H1 (cell line): Measurements from ENCODE around the gene MTARC1. TPM values are rescaled to one million over a fixed set of nuclear protein-coding genes. Genes with fewer than 3 reads are reported as not detected.

Experiments
- ASH2L ChIP-seq: fragments of 200-600, 300-600 bp; sonication (generic); IDR thresholded peaks from one replicate; pipeline ENCODE4 v1.7.1; 2017; ENCODE audit warnings: low read length
- CEBPB ChIP-seq: IDR thresholded peaks from 2 replicates; pipeline ENCODE4 v1.6.1; 2012; ENCODE audit warnings: low read depth, low read length
- CREB1 ChIP-seq: IDR thresholded peaks from 2 replicates; pipeline ENCODE4 v1.6.1; 2012; ENCODE audit warnings: inconsistent platforms
- EGR1 ChIP-seq: IDR thresholded peaks from 2 replicates; pipeline ENCODE4 v1.6.1; 2011; ENCODE audit warnings: low read depth, low read length, borderline replicate concordance
- FOSL1 ChIP-seq: IDR thresholded peaks from 2 replicates; pipeline ENCODE4 v1.6.1; 2011; ENCODE audit warnings: mild to moderate bottlenecking, low read depth, low read length, moderate library complexity; ENCODE audit not compliant: insufficient read depth
- HDAC6 ChIP-seq: IDR thresholded peaks from one replicate; pipeline ENCODE4 v1.7.1; 2012; ENCODE audit warnings: low read depth, mild to moderate bottlenecking, inconsistent platforms, low read length, moderate library complexity
- JUND ChIP-seq: IDR thresholded peaks from 2 replicates; pipeline ENCODE4 v1.6.1; 2011; ENCODE audit warnings: mild to moderate bottlenecking, improper control_type of control experiment, low read length
- KDM5A ChIP-seq: fragments of 200-600 bp; IDR thresholded peaks from 2 replicates; pipeline ENCODE4 v1.7.1; 2012; ENCODE audit warnings: mild to moderate bottlenecking, low read length, inconsistent platforms, mixed read lengths
- NRF1 ChIP-seq: IDR thresholded peaks from 2 replicates; pipeline ENCODE4 v1.6.1; 2011; ENCODE audit warnings: mild to moderate bottlenecking, low read depth, low read length, improper control_type of control experiment
- PHF8 ChIP-seq: fragments of 200-600 bp; sonication (generic); conservative IDR thresholded peaks from 2 replicates; pipeline ENCODE4 v1.7.1; 2012; ENCODE audit warnings: low read depth, mild to moderate bottlenecking, inconsistent platforms, low read length, moderate library complexity
- POLR2A ChIP-seq, 2 experiments: IDR thresholded peaks; 1 replicate in 1 of 2; 2 replicates in 1 of 2; pipeline ENCODE4 v1.6.1; 2011; ENCODE audit warnings: low read depth in 2 of 2, low read length in 2 of 2, mild to moderate bottlenecking in 2 of 2; ENCODE audit errors: control extremely low read depth in 1 of 2
- POLR2AphosphoS5 ChIP-seq: IDR thresholded peaks from 2 replicates; pipeline ENCODE4 v1.6.1; 2011; ENCODE audit warnings: low read depth, low read length
- POU5F1 ChIP-seq: IDR thresholded peaks from 2 replicates; pipeline ENCODE4 v1.6.1; 2011; ENCODE audit warnings: low read depth, mild to moderate bottlenecking, low read length, moderate library complexity
- RAD21 ChIP-seq, 2 experiments: IDR thresholded peaks in 1 of 2; conservative IDR thresholded peaks in 1 of 2; 2 replicates each; pipeline ENCODE4 v1.6.1; 2011; ENCODE audit warnings: low read depth in 2 of 2, low read length in 2 of 2, improper control_type of control experiment in 1 of 2, inconsistent platforms in 1 of 2, mild to moderate bottlenecking in 1 of 2, moderate library complexity in 1 of 2
- RBBP5 ChIP-seq: IDR thresholded peaks from 2 replicates; pipeline ENCODE4 v1.7.1; 2012; ENCODE audit warnings: low read depth, mild to moderate bottlenecking, inconsistent platforms, low read length, moderate library complexity, borderline replicate concordance
- RXRA ChIP-seq: IDR thresholded peaks from 2 replicates; pipeline ENCODE4 v1.6.1; 2011; ENCODE audit warnings: low read depth, mild to moderate bottlenecking, low read length, moderate library complexity; ENCODE audit not compliant: insufficient read depth
- SP2 ChIP-seq: IDR thresholded peaks from 2 replicates; pipeline ENCODE4 v1.6.1; 2012; ENCODE audit warnings: mild to moderate bottlenecking, low read length, inconsistent platforms
- SP4 ChIP-seq: IDR thresholded peaks from 2 replicates; pipeline ENCODE4 v1.6.1; 2012; ENCODE audit warnings: low read length, inconsistent platforms
- SRF ChIP-seq: IDR thresholded peaks from 2 replicates; pipeline ENCODE4 v1.6.1; 2011; ENCODE audit warnings: mild to moderate bottlenecking, low read depth, low read length, moderate library complexity
- TAF1 ChIP-seq: IDR thresholded peaks from 2 replicates; pipeline ENCODE4 v1.6.1; 2011; ENCODE audit warnings: mild to moderate bottlenecking, low read depth, low read length
- polyA plus RNA-seq, 7 experiments: library from polyadenylated mRNA; depleted of rRNA in 3 of 7; stranded (reverse) in 5 of 7; unstranded in 2 of 7; fragments of >200 nt in 5 of 7; fragments of 200-250 nt in 2 of 7; gene quantifications; 1 replicate in 5 of 7; 2 replicates in 1 of 7; 4 replicates in 1 of 7; pipeline versions ENCODE4 v1.2.1 to v1.2.3, GENCODE V29; 2011 to 2013; ENCODE audit warnings: missing spikeins in 2 of 7, mixed read lengths in 2 of 7
- total RNA-seq: library from RNA; stranded (reverse); fragmentation: NEBNext Ultra II Directional; extraction: Animal tissue kit (Norgen Biotek cat#: 25700); gene quantifications from 2 replicates; pipeline ENCODE4 v1.2.1, GENCODE V29; 2021

Gene MTARC1
- total and polyA plus RNA-seq, 2 of the 8 experiments (the other 6 are each of a cell fraction or from before 2014, with no cell fraction given): 17.2 to 46.2 TPM

- TF ChIP-seq JUND (no peak), RBBP5 (no peak), TAF1 (peak; percentile 39; the same call in 1 of the 2 replicates), FOSL1 (no peak), CREB1 (0 out of 2 replicates have a peak, but pooled peaks have one; percentile 8), POLR2AphosphoS5 (0 out of 2 replicates have a peak, but pooled peaks have one; percentile 2), CEBPB (no peak), NRF1 (no peak), RAD21 (IDR thresholded peaks at IDR 0.05 in 1 of 2, conservative IDR thresholded peaks at IDR 0.05 in 1 of 2; ENCODE audit: low read depth in 2 of 2, low read length in 2 of 2) (no peak), KDM5A (no peak), PHF8 (peak; percentile 27), POU5F1 (no peak), RXRA (no peak), POLR2A (IDR thresholded peaks at IDR 0.05; ENCODE audit: control extremely low read depth in 1 of 2, low read depth in 2 of 2, low read length in 2 of 2) (peak; percentile 25 to 41; a peak in 2 of 3 replicates), SP2 (no peak), SP4 (no peak), HDAC6 (no peak), EGR1 (no peak), ASH2L (peak; percentile 27), SRF (no peak)
- TF ChIP-seq, all 59 proteins: peak for 11
These were observed 431 bp downstream of the MTARC1 start (continued) for GRCh38 chr1:220787069-220787619.
